GM18867 (cell line): ENCODE measurements around the gene CKMT2.

Experiments used
- ATAC-seq: cut with Tn5 transposase; IDR thresholded peaks from one replicate; pipeline ENCODE4 v1.9.1; 2021; ENCODE audit warnings: mild to moderate bottlenecking, moderate library complexity; ENCODE audit not compliant: unreplicated experiment

Gene CKMT2

DNA sequence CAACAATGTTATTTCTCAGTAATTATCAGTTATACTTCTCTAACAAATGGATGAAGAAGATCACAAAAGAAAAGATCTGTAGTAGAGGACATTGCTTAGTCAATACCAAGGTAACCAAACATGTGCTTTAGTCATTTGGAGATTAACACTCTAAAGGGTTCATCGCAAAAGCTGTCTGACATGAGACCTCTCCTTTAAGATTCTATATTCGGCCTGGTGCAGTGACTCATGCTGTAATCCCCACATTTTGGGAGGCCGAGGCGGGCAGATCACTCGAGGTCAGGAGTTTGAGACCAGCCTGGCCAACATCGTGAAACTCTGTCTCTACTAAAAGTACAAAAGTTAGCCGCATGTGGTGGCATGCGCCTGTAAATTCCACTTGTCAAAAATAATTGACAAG lies 18.3 kb upstream of the CKMT2 start:
- no peak for ATAC-seq

GRCh38 chr5:81216152-81216551 lies 17.0 kb upstream of the CKMT2 start:
- no peak for ATAC-seq

GRCh38 chr5:81219389-81219788 lies 13.7 kb upstream of the CKMT2 start:
- ATAC-seq: no peak

DNA sequence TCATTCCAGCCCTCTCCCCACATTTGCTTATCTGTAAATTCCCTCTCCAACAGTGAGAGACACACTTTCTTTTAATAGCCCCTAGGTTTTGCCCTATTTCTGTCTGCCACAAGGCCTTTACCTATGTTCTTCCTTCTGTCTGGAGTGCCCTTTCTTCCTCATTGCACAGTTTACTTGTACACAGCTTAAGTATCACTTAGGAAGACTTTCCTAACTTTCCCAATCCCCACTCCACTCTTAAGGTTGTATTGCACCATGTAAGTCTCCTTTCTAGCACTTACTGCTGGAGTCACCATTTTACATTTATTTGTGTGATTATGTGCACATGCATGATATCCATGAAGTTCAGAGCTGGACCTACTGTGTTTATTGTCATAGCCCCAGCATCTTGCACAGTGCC lies 10.8 kb upstream of the CKMT2 start:
- no peak for ATAC-seq

DNA sequence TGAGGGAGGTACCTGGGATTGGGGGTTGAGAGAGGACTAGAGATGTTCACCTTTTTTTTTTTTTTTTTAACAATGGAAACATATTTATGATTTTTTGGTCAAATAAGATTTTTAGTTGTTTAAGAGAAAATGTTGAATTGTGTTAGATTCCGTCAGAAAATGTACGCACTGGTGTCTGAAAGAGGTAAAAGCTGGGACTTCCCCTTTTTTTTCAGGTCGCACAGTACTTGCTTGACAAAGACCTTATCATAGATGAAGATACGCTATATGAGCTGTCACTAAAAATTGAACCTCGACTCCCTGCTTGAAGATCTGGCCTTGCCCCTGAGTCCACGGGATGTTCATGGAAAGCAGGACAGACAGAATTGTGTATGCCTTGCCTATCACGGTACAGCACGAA lies 7.7 kb upstream of the CKMT2 start:
- no peak for ATAC-seq

DNA sequence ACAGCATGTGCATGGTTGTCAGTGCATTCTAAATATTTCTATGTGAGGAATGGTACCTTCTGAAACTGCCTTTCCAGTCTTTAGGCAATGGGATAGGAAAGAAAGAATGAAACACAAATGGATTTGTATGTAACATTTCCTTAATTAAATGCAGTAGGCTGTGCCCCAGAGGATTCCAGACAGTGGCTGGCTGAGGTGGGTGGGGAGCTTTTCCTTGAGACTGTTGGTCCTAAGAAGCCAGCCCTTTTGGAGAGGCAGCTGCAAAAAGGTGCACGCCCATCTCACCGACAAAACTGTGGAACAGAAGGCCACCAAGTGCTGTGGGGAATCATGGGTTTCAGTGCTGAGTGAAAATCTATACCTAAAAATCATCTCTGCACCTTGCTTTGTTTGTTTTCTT lies 6.8 kb upstream of the CKMT2 start:
- no peak for ATAC-seq

- no peak for ATAC-seq
These were observed 6.2 kb upstream of the CKMT2 start for GRCh38 chr5:81226949-81227348.

GRCh38 chr5:81228084-81228483 lies 5.0 kb upstream of the CKMT2 start:
- ATAC-seq: no peak

DNA sequence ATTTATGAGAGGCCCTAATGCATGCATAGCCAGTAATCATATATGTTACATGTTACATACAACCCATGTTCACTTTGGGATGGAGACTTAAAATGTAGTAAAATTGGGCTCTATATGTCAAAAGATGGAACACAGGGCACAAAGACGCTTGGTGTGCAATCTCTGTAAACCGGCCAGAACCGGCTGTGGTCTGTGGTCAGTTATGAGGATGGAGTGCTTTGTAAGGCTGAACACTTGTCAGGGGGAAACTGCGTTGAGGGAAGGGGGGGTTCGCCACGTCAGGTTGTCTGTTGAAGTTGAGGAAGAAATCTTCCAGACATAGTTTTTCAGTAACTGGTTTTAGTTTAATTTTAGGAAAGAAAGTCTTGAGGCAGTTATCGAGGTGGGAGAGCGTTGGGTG lies 2.7 kb upstream of the CKMT2 start:
- no peak for ATAC-seq

DNA sequence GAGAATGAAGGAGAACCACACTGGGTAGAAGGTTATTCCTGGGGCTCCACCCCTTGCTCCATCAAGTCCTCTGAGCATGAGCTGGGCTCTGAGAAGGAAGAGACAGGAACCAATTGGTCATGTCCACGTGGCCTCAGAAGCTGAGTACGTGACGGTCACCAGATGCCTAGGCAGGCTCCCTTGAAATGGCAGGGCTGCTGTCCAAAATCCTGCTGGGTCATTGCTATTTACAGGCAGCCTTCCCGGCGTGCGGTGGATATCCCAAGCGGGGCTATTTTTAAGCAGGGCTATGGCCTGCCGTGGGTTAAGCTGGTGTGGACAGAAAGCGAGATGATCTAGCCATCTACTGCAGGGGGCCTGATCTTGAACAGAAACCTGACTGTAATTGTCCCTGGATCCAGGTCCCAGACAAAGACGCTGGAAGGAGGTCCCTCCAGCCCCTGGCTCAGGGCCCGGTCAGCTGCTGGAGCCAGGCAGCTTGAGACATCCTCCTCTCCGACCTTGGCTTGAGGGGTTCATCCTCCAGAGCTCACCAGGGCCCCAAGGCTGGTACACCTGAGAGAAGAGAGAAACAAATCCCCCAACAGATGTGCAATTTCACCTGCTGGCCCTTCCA lies 550 bp upstream of the CKMT2 start:
- no peak for ATAC-seq

- ATAC-seq: no peak
These were observed 1.2 kb downstream of the CKMT2 start for GRCh38 chr5:81234299-81234698.

DNA sequence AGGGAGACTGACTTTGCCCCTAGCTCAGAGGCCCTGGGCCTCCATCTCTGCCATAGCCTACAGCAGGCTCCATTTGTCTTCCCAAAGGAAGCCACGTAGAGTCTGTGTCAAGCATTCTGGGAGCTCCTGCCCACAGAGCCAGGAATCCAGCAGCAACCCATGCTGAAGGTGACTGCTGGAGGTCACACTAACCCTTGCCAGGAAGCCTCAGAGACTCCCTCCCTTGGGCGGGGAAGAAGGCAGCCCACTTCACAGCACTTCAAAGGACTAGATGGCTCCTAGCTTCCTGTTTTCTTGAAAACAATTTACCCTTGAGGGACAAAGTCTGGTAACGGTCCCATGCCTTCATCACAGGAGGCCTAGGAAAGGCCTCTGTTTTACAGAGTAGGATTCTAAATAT lies 1.7 kb downstream of the CKMT2 start:
- no peak for ATAC-seq

DNA sequence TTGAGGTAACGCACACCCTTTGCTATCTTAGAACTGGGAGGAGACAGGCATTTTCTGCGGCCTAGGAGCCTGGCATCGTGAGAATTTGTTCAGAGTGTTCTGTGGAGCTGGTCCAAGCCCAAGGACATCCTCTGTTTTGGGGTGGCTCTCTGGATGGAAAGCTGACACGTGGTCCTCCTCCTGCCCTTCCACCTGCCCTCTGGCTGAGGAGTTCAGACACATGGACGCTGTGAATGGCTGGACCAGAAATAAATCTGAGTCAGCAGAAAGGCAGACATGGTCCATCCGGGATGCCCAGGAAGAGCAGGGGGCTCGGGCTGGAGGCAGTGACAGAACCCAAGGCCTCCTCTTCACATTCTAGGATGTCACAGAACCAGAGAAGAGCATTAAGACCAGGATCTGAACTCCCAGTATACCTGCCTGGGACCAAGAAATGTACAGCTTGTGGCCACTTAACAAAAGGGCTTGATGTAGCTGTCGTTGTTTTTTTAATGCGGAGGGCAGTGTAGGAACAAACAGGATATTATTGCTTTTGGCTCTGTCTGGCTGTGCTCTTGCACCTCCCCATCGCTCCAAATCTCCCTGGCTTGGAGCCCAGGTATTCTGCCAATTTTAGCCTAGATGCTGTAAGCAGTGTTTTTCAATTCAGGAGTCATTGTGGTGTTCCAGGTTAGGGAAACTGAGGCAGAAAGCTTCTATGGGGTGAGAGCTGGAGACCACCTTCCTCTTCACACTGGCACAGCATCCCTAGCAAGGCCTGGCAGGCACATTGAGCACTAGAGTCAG lies 2.4 kb downstream of the CKMT2 start:
- ATAC-seq: no peak

- no peak for ATAC-seq
These were observed 5.3 kb downstream of the CKMT2 start for GRCh38 chr5:81238460-81238859.

DNA sequence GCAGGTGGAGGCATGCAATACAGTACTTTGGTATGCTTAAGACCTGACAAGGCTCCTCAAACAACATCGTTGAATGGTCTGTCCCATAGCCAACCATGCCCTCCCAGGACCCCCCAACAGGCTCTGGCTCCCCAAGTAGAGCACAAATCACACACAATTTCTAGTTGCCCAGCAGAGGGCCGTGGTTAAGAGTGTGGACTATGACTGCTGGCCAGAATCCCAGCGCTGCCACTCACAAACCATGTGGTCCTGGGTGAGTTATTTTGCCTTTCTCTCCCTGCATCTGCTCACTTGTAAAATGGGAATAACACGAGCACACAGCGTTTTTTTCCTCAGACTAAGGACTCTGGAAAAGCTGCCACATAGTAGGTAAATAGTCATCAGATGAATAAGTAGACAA lies 6.5 kb downstream of the CKMT2 start:
- ATAC-seq: no peak

GRCh38 chr5:81241001-81241400 lies 7.9 kb downstream of the CKMT2 start:
- ATAC-seq: no peak

DNA sequence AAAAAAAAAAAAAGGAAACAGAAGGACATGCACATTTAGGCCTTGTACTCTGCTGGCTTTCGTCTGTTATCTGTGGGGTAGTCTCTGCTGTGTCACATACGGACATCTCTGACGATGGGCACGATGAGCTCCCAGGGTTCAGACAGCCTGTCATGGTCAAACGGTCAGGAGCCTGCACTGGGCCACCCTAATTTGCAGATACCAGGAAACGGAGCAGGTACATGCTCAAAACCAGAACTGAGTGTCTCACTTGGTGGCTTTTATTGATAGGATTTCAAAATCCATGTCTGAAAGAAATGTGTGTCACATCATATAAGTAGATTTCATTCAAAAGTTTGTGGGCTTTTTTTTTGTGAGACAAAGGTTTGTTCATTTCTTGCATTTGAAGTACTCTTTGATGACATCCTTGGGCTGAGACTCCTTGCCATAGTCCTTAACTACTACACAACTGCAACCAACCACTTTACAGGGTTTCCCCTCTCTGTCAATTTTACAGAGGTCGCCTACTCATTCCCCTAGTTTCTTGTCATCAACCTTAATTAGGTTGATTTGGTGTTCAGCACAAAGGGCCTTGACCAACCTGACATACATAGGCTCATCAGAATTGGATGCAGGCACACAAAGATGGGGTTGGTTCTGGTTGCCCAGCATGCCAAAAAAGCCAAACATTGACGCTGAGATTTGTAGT lies 9.0 kb downstream of the CKMT2 start:
- ATAC-seq: no peak

- no peak for ATAC-seq
These were observed 9.8 kb downstream of the CKMT2 start for GRCh38 chr5:81242906-81243436.

GRCh38 chr5:81244451-81244850 lies 11.3 kb downstream of the CKMT2 start:
- ATAC-seq: no peak

DNA sequence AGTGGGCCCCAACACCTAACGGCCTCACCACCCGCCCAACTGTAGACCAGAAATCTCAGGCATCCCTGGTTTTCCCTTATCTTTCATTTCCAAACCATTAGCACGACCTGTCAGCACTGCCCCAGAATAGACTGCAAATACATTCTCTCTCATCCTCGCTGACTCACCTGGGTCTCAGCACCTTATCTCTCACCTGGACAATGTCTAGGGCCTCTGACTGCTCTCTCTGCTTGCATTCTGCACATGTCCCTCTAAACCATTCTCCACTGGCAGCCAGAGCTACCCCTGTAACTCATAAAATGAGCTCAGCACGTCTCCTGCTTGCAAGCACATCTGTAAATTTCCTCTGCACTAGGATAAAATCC lies 12.7 kb downstream of the CKMT2 start:
- no peak for ATAC-seq

GRCh38 chr5:81246697-81247096 lies 13.6 kb downstream of the CKMT2 start:
- ATAC-seq: no peak

GRCh38 chr5:81247441-81247972 lies 14.4 kb downstream of the CKMT2 start:
- ATAC-seq: no peak
